ENCODE results near the gene ZNF423. TPM values are rescaled to one million over a fixed set of nuclear protein-coding genes. Genes with fewer than 3 reads are reported as not detected.
A peak's percentile ranks its signal among the peaks of the same experiment; 100 is the strongest.

ZNF423 gene
- total and polyA plus RNA-seq, 5 donors: 5.5 to 22.2 (median 14.4) TPM

- no peaks in the 10 kb centered on the region for H3K9me3 ChIP-seq (ENCODE audit: control insufficient read depth, low read length)
- ATAC-seq (peak; percentile 30 to 63), DNase-seq (peak in 1 of 3 donors; percentile 59)
- no peak overlapping the region for H3K4me3 ChIP-seq (ENCODE audit: low read length)
- WGBS: 40% methylated on average over 6 of the region's 6 CpGs
- intact Hi-C loops (cut with DNase I): no loop called here
- peak overlapping the region; percentile 22 for H3K27ac ChIP-seq (ENCODE audit: low read length)
- no peaks in the 10 kb centered on the region for H3K27me3 ChIP-seq (ENCODE audit: control insufficient read depth, insufficient read depth)
- H3K4me1 ChIP-seq (ENCODE audit: control insufficient read depth, insufficient read depth, low read length): peaks cover 11% of the 10 kb centered on the region
These were observed 235.1 kb downstream of the ZNF423 start for GRCh38 chr16:49620869-49621240.

GRCh38 chr16:49620158-49620868 is 235.6 kb downstream of the ZNF423 start:
- intact Hi-C loops (cut with DNase I): no loop called here
- H3K27ac ChIP-seq (ENCODE audit: low read length): peak overlapping the region; percentile 50
- WGBS: 26% methylated on average over 11 of the region's 11 CpGs
- H3K27me3 ChIP-seq (ENCODE audit: control insufficient read depth, insufficient read depth): no peaks in the 10 kb centered on the region
- ATAC-seq (peak; percentile 87 to 90), DNase-seq (peak; percentile 90 to 94 (median 94))
- no peaks in the 10 kb centered on the region for H3K9me3 ChIP-seq (ENCODE audit: control insufficient read depth, low read length)
- peaks cover 11% of the 10 kb centered on the region for H3K4me1 ChIP-seq (ENCODE audit: control insufficient read depth, insufficient read depth, low read length)
- no peak overlapping the region for H3K4me3 ChIP-seq (ENCODE audit: low read length)

- no peak overlapping the region for H3K4me3 ChIP-seq (ENCODE audit: low read length)
- ATAC-seq (no peak), DNase-seq (peak in 2 of 3 donors; percentile 23 to 37)
- WGBS: 51% methylated on average over 2 of the region's 2 CpGs
- H3K9me3 ChIP-seq (ENCODE audit: control insufficient read depth, low read length): no peaks in the 10 kb centered on the region
- peak overlapping the region; percentile 50 for H3K27ac ChIP-seq (ENCODE audit: low read length)
- H3K4me1 ChIP-seq (ENCODE audit: control insufficient read depth, insufficient read depth, low read length): peaks cover 11% of the 10 kb centered on the region
- intact Hi-C loops (cut with DNase I): no loop called here
- no peaks in the 10 kb centered on the region for H3K27me3 ChIP-seq (ENCODE audit: control insufficient read depth, insufficient read depth)
These were observed 236.1 kb downstream of the ZNF423 start for GRCh38 chr16:49619811-49620157.

DNA sequence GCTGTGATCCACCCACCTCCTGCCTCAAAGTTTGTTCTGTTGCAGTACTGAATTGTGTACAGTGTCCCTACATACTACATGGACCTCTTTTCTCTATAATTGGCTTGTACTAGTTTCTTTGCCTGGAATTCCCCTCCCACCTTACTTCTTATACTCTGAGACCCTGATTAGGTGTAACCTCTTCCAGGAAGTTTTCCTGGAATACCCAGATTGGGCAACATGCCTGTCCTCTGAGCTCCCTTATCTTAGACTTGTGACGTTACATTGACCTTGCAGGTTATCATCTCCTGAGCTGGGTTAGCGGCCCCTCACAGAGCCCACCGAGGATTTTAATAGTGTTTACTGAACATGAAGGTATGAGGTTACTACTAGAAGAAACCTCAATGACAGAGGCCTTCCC is 237.0 kb downstream of the ZNF423 start:
- Histone ChIP-seq H3K4me1 (ENCODE audit: control insufficient read depth, insufficient read depth, low read length) (peaks cover 11% of the 10 kb centered on the region), H3K4me3 (ENCODE audit: low read length) (no peak overlapping the region), H3K27ac (ENCODE audit: low read length) (no peak overlapping the region), H3K27me3 (ENCODE audit: control insufficient read depth, insufficient read depth) (no peaks in the 10 kb centered on the region), H3K9me3 (ENCODE audit: control insufficient read depth, low read length) (no peaks in the 10 kb centered on the region)
- WGBS: 69% methylated on average over 3 of the region's 3 CpGs
- ATAC-seq (no peak), DNase-seq (peak in 1 of 3 donors; percentile 3)
- intact Hi-C loops (cut with DNase I): no loop called here

DNA sequence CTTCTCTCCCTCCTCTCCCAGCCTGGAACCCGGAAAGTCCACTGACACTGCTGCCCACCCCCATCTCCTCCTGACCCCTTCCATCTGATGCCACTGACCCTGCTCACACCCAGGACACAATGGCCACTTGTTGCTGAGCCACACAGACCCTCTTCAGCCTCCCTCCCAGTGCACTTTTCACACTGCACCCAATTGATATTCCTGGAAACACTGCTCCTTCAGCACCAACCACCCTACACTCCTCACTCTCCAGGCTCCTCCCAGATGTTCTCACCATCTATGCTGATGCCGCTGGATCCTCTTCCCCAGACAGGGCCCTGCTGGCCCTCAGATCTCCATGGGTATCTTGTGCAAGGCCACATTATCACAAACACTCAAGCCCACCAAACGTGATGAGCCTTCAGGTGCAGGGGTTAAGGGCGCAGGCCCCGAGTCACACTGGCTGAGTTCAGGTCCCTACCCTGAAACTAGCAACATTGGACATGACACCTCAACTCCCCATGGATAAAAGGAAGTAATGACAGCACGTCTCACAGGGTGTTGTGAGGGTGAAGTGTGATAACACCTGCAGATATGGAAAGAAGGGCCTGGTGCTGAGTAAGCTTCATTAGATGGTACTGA is 238.1 kb downstream of the ZNF423 start:
- intact Hi-C loops (cut with DNase I): no loop called here
- Histone ChIP-seq H3K4me1 (ENCODE audit: control insufficient read depth, insufficient read depth, low read length) (peaks cover 11% of the 10 kb centered on the region), H3K27me3 (ENCODE audit: control insufficient read depth, insufficient read depth) (no peaks in the 10 kb centered on the region), H3K27ac (ENCODE audit: low read length) (no peak overlapping the region), H3K9me3 (ENCODE audit: control insufficient read depth, low read length) (no peaks in the 10 kb centered on the region), H3K4me3 (ENCODE audit: low read length) (no peak overlapping the region)
- ATAC-seq: no peak
- 90% methylated on average over 6 of the region's 6 CpGs for WGBS
- peak in 2 of 3 donors; percentile 7 to 20 for DNase-seq

DNA sequence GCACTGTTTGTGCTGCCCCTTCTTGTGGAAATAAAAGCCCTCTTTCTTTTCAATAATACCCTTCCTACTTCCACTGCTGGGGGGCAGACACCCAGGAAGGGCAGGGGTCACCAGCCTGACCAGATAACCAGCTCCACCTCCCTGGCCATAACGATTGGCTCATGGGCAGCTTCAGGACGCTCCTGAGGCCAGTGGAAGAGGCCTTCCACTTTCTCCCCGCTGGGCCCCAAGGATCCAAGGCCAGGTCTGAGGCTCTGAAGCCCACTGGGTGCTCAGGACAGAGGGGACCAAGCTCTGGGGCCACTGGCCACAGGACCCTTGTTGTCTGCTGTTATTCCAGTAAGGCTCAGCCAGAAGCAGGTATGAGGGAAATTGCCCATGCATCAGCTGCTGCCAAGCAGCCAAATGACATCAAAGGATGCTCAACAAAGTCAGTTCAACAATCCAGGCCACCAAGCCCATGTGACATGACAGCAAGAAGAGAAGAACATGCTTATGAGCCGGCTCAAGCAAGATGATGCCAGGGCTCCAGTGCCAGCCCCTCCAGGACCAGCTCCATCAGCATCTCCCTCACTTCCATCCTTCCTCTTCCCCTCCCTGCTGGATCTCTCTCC is 238.8 kb downstream of the ZNF423 start:
- H3K4me3 ChIP-seq (ENCODE audit: low read length): no peak overlapping the region
- H3K27me3 ChIP-seq (ENCODE audit: control insufficient read depth, insufficient read depth): no peaks in the 10 kb centered on the region
- no peak for ATAC-seq
- peaks cover 11% of the 10 kb centered on the region for H3K4me1 ChIP-seq (ENCODE audit: control insufficient read depth, insufficient read depth, low read length)
- H3K27ac ChIP-seq (ENCODE audit: low read length): no peak overlapping the region
- peak in 1 of 3 donors; percentile 28 for DNase-seq
- intact Hi-C loops (cut with DNase I): no loop called here
- H3K9me3 ChIP-seq (ENCODE audit: control insufficient read depth, low read length): no peaks in the 10 kb centered on the region
- 85% methylated on average over 4 of the region's 4 CpGs for WGBS

DNA sequence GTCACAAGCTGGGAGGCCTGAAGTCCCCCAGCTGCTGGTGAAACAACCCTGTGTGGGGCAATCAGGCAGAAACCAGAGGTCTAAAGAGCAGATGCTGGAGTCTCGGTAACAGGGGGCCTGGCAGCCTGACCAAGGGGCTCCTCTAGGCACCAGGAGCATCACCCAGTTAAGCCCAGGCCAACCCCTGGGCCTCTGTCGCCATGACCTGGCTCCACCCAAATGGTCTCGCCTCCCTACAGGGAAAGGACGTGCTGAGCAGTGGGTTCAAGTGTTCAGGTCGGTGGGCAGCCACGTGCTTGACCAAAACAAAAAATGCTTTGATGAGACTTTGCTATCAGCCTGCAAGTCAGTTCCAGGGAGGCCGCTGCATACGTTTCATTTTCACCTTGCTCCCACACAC is 240.3 kb downstream of the ZNF423 start:
- DNase-seq (peak in 1 of 3 donors; percentile 24), ATAC-seq (no peak)
- no peak overlapping the region for H3K27ac ChIP-seq (ENCODE audit: low read length)
- H3K4me3 ChIP-seq (ENCODE audit: low read length): no peak overlapping the region
- peaks cover 6% of the 10 kb centered on the region for H3K4me1 ChIP-seq (ENCODE audit: control insufficient read depth, insufficient read depth, low read length)
- H3K9me3 ChIP-seq (ENCODE audit: control insufficient read depth, low read length): no peaks in the 10 kb centered on the region
- WGBS: 93% methylated on average over 8 of the region's 8 CpGs
- intact Hi-C loops (cut with DNase I): no loop called here
- no peaks in the 10 kb centered on the region for H3K27me3 ChIP-seq (ENCODE audit: control insufficient read depth, insufficient read depth)

DNA sequence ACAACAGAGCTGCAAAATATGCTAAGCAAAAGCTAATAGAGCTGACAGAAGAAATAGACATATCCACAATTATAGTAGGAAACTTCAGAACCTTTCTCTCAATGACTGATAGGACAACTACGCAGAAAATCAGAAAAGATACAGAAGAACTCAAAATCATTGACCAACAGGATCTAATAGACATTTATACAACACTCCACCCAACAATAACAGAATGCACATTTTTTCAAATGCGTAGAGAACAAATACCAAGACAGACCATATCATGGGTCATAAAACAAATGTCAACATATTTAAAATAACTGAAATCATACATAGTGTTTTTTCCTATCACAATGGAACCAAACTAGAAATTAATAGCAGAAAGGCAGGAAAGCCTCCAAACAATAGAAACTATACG is 244.9 kb downstream of the ZNF423 start:
- 91% methylated on average over 3 of the region's 3 CpGs for WGBS
- ATAC-seq: no peak
- Histone ChIP-seq H3K27me3 (ENCODE audit: control insufficient read depth, insufficient read depth) (no peaks in the 10 kb centered on the region), H3K9me3 (ENCODE audit: control insufficient read depth, low read length) (no peaks in the 10 kb centered on the region), H3K4me3 (ENCODE audit: low read length) (no peak overlapping the region), H3K27ac (ENCODE audit: low read length) (no peak overlapping the region), H3K4me1 (ENCODE audit: control insufficient read depth, insufficient read depth, low read length) (no peaks in the 10 kb centered on the region)
- no peak for DNase-seq
- intact Hi-C loops (cut with DNase I): no loop called here

DNA sequence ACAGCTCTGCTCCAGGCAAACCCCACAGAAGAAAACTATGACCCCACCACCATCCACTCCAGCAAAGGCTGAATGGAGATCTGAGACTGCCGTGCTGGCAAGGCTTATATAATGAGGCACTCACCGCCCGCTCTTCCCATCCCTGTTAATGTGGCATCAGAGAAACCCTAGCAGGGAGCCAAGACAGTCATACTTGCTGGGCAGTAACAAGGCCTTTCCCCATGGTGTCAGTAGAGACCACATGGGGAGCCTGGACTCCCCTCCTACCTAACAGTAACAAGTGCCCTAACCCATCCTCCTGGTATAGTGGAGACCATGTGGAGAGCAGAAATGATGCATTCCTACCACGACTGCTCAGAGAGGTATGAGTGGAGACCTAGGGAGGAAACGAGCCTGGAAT is 247.1 kb downstream of the ZNF423 start:
- ATAC-seq: peak; percentile 83 to 89
- Histone ChIP-seq H3K9me3 (ENCODE audit: control insufficient read depth, low read length) (no peaks in the 10 kb centered on the region), H3K4me1 (ENCODE audit: control insufficient read depth, insufficient read depth, low read length) (no peaks in the 10 kb centered on the region), H3K4me3 (ENCODE audit: low read length) (no peak overlapping the region), H3K27me3 (ENCODE audit: control insufficient read depth, insufficient read depth) (no peaks in the 10 kb centered on the region), H3K27ac (ENCODE audit: low read length) (no peak overlapping the region)
- DNase-seq: no peak
- WGBS: 73% methylated on average over 5 of the region's 5 CpGs
- intact Hi-C loops (cut with DNase I): loop anchor here in 2 of 4 donors (5.0 kb wide), 1 partner anchor 314 kb away; no protein-coding TSS in a partner anchor

- Histone ChIP-seq H3K27me3 (ENCODE audit: control insufficient read depth, insufficient read depth) (no peaks in the 10 kb centered on the region), H3K27ac (ENCODE audit: low read length) (no peak overlapping the region), H3K9me3 (ENCODE audit: control insufficient read depth, low read length) (no peaks in the 10 kb centered on the region), H3K4me1 (ENCODE audit: control insufficient read depth, insufficient read depth, low read length) (no peaks in the 10 kb centered on the region), H3K4me3 (ENCODE audit: low read length) (no peak overlapping the region)
- intact Hi-C loops (cut with DNase I): loop anchor here in 2 of 4 donors (5.0 kb wide), 1 partner anchor 314 kb away; no protein-coding TSS in a partner anchor
- no peak for ATAC-seq
- DNase-seq: no peak
- 28% methylated on average over 5 of the region's 5 CpGs for WGBS
These were observed 247.8 kb downstream of the ZNF423 start for GRCh38 chr16:49608098-49608497.

- Histone ChIP-seq H3K27ac (ENCODE audit: low read length) (no peak overlapping the region), H3K4me1 (ENCODE audit: control insufficient read depth, insufficient read depth, low read length) (peaks cover 3% of the 10 kb centered on the region), H3K4me3 (ENCODE audit: low read length) (no peak overlapping the region), H3K27me3 (ENCODE audit: control insufficient read depth, insufficient read depth) (no peaks in the 10 kb centered on the region), H3K9me3 (ENCODE audit: control insufficient read depth, low read length) (no peaks in the 10 kb centered on the region)
- 86% methylated on average over 14 of the region's 14 CpGs for WGBS
- ATAC-seq (no peak), DNase-seq (no peak)
- intact Hi-C loops (cut with DNase I): loop anchor here in 2 of 4 donors (5.0 kb wide), 1 partner anchor 317 kb away; no protein-coding TSS in a partner anchor
These were observed 250.2 kb downstream of the ZNF423 start for GRCh38 chr16:49605536-49606254.

All from right cardiac atrium (tissue), 5 donors.